Lower leg skin (tissue), 3 donors: ENCODE data around the gene NDE1.

Experiments used
- POLR2A ChIP-seq, 2 donors: fragments of 450-650 bp; IDR thresholded peaks; one replicate each; pipeline ENCODE4 v1.6.1; 2016 to 2017; ENCODE audit warnings: antibody characterized with exemption in 2 of 2, mild to moderate bottlenecking in 1 of 2, moderate library complexity in 1 of 2
- TF ChIP-seq, protein P1 (sequence below), 3 donors: fragments of 450-650 bp; IDR thresholded peaks; one replicate each; pipeline ENCODE4 v1.5.1; 2016; ENCODE audit warnings: antibody characterized with exemption in 3 of 3, mild to moderate bottlenecking in 3 of 3, moderate library complexity in 2 of 3

GRCh38 chr16:15658149-15658548 is 8.1 kb downstream of the NDE1 start:
- TF ChIP-seq, protein P1, sequence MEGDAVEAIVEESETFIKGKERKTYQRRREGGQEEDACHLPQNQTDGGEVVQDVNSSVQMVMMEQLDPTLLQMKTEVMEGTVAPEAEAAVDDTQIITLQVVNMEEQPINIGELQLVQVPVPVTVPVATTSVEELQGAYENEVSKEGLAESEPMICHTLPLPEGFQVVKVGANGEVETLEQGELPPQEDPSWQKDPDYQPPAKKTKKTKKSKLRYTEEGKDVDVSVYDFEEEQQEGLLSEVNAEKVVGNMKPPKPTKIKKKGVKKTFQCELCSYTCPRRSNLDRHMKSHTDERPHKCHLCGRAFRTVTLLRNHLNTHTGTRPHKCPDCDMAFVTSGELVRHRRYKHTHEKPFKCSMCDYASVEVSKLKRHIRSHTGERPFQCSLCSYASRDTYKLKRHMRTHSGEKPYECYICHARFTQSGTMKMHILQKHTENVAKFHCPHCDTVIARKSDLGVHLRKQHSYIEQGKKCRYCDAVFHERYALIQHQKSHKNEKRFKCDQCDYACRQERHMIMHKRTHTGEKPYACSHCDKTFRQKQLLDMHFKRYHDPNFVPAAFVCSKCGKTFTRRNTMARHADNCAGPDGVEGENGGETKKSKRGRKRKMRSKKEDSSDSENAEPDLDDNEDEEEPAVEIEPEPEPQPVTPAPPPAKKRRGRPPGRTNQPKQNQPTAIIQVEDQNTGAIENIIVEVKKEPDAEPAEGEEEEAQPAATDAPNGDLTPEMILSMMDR (IDR thresholded peaks at IDR 0.05), result no peak
- no peak for TF ChIP-seq POLR2A (IDR thresholded peaks at IDR 0.05)
